ENCODE results near the gene CILP.
"Not testable (repeated sequence)": the region's sequence is repeated elsewhere in the genome, so short reads cannot be mapped to it uniquely, and the experiment has no call there.

The CILP gene

DNA sequence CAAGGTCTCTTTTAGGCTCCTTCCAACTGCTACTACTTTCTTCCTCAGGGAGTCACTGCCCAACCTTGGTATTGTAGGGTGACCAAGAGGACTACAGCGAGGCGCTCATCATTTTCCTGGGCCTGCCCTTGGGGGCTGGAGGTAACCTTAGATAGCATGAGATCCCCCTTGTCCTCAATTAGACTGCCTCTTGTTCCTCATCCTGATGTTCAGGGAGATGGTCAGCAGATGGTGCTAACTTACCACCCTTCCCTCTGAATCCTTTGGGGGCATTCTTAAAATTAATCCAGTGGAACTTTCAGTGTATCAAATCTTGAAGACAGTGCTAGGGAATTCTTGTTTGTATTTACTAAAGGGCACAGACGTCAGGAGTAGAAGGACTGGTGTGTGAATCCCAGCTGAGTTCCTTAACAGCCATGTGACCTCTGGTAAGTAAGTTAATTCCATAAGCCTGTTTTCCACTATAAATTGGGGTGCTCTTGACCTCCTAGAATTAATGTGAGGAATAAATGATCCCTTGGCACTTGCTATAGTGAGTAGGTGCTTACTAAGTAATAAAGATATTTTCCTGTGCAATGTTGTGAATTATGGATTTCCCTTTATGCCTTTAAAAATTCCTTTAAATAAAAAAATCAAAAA is 22.1 kb downstream of the CILP start:
- DNase-seq = no peak

- DNase-seq = not testable (repeated sequence)
These were observed 22.8 kb downstream of the CILP start for GRCh38 chr15:65188472-65188871.

DNA sequence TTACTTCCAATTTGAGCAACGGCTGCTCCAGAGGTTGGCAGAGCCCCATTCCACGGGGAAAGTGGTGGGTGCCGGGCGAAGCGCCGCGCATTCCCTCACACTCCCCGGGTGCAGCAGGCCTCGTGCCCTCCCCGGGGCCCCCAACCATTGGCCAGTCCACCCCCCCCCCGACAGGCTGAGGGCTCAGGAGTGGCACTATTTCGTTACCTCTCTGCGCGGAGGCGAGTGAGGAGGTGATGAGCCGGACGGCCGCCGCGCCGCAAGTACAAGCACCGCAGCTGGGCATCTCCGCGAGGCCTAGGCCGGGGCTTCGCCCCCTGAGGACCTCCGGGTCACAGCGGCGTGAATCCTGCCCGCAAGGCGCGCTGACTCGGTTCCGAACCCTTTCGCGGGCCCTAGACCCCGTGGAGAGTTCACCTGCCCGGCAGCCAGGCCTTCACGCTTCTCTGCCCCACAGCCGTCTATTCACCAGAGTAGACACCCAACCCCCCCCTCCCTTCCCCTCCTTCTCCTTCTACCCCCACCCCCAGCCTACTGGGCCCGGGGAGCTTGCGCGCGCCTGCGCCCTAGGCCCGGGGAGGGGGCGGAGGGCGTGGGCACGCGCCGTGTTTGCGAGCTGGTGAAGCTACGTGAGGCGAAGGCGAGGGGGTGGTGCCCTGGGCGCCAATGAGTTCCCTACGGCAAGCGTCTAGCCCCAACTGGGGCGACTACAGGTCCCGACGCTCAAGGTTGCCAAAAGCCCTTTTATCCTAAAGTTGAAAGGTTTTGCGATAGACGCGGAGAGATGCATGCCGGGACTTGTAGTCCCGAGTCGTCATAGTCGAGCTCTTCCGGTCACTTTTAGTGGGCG is 26.2 kb downstream of the CILP start, which contains the start of gene CLPX:
Gene CLPX (minus strand): TSS at position 475 of the 850 bp plus-strand sequence. CDS start 189 bp downstream, at position 286.
- DNase-seq = peak; percentile 59

GRCh38 chr15:65184305-65184867 is 26.9 kb downstream of the CILP start:
- no peak for DNase-seq

- no peak for DNase-seq
These were observed 27.5 kb downstream of the CILP start for GRCh38 chr15:65183865-65184159.

- DNase-seq = no peak
These were observed 28.7 kb downstream of the CILP start for GRCh38 chr15:65182538-65182937.

- not testable (repeated sequence) for DNase-seq
These were observed 29.5 kb downstream of the CILP start for GRCh38 chr15:65181582-65182353.

GRCh38 chr15:65180167-65180566 is 31.1 kb downstream of the CILP start:
- no peak for DNase-seq

DNA sequence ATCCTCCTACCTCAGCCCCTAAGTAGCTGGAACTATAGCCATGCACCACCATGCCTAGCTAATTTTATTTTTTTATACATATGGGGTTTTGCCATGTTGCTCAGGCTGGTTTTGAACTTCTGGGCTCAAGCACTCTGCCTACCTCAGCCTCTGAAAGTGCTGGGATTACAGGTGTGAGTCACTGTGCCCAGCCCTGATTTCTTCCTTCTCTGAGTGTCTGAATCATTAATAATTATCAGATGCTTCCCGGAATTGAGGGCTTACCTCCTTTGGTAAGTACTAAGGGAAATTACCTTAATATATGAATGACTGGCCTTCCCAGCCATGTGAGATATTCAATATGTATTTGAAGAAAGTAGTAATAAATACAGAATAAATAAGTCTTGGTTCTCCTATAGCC is 33.4 kb downstream of the CILP start:
- DNase-seq = no peak

DNA sequence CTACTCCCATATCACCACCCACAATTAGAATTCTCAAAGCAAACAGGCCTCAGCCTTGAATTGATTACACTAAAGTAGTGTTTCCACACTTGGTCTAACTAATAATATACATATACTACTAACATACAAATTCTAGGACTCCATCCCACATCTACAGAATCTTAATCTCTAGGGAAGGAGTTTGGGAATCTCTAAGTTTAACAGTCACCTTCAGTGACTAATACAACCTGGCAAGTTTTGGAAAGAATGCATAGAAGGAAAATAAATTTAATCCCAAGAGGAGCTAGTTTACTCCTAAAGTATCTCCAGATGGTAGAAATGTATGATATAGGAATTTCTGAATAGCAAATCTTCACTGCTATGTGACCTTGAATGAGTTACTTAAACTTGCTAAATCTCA is 35.2 kb downstream of the CILP start:
- no peak for DNase-seq

GRCh38 chr15:65175511-65175910 is 35.8 kb downstream of the CILP start:
- DNase-seq = no peak

DNA sequence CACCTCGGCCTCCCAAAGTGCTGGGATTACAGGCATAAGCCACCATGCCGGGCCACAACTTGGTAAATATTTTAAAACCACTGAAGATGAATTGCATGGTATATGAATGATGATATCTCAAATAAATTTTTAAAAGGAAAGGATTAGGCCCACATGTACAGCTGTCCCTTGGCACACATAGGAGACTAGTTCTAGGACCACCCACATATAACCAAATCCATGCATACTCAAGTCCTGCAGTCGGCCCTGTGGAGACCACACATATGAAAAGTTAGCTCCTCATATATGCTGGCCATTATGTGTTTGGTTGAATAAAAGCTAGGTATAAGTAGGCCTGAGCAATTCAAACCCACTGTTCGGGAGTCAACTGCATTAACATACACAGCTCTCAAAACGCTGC is 36.8 kb downstream of the CILP start:
- no peak for DNase-seq

- no peak for DNase-seq
These were observed 38.7 kb downstream of the CILP start for GRCh38 chr15:65172531-65172930.

DNA sequence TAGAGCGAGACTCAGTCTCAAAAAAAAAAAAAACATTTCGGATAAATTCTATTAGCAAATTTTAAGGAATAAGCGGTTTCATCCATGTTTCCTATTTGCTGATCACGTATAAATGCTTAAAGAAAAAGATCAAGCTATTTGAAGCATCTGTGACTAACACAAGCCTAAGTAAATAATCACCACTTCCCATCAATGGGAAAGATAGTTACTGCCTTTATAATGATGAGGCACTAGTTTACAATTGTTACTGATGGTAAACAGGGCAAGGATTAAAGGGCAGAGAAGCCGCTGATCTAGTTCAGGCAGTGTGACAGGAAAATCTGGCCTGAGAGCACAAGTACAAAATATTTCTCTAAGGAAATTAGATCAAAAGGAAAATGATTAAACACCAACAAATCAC is 39.8 kb downstream of the CILP start:
- DNase-seq = no peak

DNA sequence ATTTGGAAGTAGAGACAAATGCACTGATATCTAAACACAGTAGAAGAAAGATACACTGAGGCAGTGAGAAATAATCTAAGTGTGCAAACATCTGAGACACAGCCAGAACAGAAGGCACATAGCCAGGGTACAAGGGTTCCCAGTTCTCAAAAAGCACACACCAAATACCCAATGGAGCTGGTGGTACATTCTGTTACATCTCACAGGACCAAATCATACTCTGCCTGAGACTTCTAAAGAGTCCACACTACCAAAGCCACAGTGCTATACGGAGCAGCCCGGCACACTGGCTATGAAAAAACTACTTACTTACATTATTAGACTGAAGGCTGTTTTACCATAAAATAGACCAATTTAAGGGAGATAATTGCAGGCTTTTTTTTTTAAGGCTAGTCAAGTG is 45.4 kb downstream of the CILP start:
- no peak for DNase-seq

DNA sequence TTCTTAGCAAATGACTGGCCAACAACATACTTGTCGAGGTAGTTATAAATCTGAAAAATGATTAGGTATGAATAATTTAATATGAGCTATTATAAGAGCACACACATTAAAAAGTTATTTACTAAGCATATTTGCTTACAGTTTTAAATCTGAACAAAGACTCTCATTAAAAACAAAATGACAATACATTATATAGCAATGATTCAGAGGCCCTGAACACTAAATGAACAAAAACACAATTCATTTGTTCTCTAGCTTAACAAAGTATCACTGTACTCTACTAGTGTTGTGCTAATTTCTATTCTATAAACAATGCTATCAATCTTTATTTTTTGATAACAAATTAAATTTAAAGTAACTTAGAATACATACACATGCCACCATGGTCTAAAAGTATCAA is 47.1 kb downstream of the CILP start:
- no peak for DNase-seq

GRCh38 chr15:65163041-65163440 is 48.2 kb downstream of the CILP start:
- DNase-seq = no peak

DNA sequence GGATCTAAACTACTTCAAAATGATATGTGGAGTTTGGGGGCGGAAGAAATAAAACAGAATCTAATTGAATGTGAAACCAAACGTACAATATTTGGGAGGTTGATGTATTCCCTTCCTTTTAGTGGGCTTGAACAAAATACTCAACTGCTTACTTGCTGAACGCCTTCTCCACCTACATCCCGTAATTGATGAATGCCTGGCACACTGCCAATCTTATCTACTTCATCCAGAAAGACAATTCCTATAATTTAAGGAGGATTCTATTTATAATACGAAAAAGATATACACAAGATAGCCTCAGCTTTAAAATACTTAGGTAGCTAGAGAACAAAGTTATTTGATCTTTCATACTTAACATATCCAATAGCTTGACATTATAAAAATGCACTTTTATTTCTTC is 54.6 kb downstream of the CILP start:
- no peak for DNase-seq

- DNase-seq = no peak
These were observed 56.6 kb downstream of the CILP start for GRCh38 chr15:65154720-65155119.

- DNase-seq = no peak
These were observed 63.4 kb downstream of the CILP start for GRCh38 chr15:65147902-65148301.

GRCh38 chr15:65146438-65146837 is 64.8 kb downstream of the CILP start:
- DNase-seq = no peak

All from NCI-H2081 treated with DMSO at 0.1 percent for 48 hours (cell line).